UCSD-AML1 (cell line): ENCODE results near the gene MTOR.

Experiments
- DNase-seq: peaks from one replicate; lab custom pipeline; 2025; ENCODE audit not compliant: unreplicated experiment; lab: John Stamatoyannopoulos, UW

Gene MTOR

GRCh38 chr1:11153184-11153583 lies 109.2 kb downstream of the MTOR start:
- no peak for DNase-seq

DNA sequence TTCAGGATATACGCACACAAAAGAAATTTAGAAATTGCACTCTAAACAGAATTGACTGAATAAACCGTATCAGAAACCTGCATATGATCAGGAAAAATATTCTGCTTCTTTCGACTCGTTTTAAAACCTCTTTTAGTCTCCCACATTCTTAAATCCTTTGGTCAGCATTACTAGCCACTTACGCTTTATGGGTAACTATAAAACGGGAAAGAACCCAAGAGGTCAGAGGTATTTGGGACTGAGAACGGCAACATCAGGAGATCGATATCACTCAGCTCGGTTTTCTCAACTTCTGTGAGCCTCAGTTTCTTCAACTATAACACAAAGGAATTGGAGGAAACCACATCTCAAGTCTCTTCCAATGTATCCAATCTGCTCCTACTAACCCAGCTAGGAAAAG lies 109.6 kb downstream of the MTOR start:
- no peak for DNase-seq

DNA sequence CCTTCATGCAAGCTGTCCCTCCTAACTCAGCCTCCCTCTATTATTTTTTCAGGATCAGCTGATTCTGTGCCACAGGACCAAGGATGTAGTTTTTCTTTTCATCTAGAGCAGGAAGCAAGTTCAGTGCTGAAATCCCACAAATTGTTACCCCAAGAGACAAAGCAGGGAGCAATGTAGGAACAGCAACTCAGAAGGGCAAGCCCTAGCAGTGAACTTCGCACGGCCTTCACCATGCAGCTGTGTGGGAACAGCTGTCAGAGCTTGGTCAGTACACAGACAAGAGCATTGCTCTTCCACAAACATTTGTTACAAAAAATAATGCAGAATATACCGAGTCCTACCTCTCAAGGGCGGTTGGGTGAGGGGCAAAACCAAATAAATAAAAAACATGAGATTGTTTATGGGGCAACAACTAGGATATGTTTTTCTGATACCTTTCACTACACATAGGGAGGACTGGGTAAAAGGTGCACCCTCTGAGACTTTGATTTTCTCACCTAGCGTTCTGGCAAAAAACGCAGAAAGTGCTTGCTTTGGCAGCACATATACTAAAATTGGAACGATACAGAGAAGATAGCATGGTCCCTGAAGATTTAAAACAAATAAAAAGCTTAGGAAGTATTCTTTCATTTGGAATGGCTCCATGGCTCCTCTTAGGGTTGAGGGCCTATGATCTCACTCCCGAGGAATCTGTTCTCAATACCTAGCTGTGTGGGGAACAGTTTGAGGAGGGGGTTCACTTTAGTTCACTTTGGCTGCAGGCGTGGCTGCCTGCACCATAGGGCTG lies 110.3 kb downstream of the MTOR start:
- DNase-seq, result no peak

GRCh38 chr1:11151114-11151513 lies 111.2 kb downstream of the MTOR start:
- no peak for DNase-seq

DNA sequence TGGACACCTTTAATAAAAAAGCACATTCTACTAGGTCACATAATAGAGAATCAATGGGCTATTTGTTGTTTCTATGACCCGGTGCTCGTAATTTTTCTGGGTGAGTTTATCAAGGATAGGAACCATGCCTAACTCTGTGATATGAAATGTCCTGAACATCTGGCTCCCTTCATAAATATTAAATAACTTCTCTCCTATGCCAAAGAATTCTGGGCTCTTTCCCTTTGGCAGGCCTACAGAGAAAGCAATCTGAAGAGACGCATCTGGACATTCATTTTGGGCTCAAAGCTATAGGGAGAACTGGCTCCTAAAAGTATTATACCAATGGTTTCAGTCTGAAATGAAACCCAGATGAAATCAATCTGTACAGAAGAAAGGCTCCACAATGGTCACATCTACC lies 112.0 kb downstream of the MTOR start:
- DNase-seq, result no peak

DNA sequence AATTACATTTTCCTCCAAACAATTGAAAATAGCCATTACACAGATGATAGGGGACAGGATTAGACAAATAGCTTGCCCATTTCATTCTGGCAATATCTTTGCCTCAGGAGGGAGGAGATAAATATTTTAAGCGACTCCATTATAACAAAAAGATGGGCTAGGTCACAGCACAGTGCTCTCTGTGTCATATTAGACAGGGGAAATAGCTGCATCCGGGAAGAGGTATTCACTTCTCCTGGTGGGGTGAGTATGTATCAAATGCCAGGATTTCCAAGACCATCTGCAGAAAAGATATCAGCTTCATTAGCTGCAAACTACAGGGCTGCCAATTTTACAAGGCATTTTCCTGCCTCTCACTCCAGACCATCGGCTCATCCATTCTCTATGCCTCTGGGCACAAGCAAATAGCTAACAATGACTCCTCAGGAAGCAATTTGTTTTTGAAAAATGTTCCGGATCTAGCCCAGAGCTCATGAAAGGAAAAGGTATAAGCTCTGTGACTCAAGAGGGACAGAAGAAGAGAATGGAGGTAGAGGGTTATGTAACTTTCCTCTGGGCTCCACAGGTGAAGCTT lies 115.1 kb downstream of the MTOR start:
- no peak for DNase-seq

DNA sequence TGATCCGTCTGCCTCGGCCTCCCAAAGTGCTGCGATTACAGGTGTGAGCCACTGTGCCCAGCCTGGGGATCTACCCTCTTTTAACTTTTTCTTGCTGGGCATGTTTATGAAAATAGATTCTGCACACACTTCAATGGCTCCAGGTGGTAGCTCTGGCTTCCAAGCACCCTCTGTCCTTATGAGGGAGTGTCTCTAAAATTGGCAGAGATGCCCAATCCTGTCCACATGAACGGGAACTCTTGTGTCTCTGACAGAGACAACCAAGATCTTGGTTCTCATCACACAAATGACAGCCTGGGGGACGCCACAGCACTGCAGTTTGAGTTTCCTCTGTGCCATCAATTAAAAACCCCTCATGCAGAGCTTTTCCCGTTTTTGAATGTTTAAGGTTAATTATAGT lies 116.6 kb downstream of the MTOR start:
- DNase-seq, result no peak

GRCh38 chr1:11144570-11145256 lies 117.6 kb downstream of the MTOR start:
- no peak for DNase-seq

- DNase-seq, result no peak
Observed at GRCh38 chr1:11143907-11144306, 118.4 kb downstream of the MTOR start.

GRCh38 chr1:11143401-11143800 lies 119.0 kb downstream of the MTOR start:
- no peak for DNase-seq

DNA sequence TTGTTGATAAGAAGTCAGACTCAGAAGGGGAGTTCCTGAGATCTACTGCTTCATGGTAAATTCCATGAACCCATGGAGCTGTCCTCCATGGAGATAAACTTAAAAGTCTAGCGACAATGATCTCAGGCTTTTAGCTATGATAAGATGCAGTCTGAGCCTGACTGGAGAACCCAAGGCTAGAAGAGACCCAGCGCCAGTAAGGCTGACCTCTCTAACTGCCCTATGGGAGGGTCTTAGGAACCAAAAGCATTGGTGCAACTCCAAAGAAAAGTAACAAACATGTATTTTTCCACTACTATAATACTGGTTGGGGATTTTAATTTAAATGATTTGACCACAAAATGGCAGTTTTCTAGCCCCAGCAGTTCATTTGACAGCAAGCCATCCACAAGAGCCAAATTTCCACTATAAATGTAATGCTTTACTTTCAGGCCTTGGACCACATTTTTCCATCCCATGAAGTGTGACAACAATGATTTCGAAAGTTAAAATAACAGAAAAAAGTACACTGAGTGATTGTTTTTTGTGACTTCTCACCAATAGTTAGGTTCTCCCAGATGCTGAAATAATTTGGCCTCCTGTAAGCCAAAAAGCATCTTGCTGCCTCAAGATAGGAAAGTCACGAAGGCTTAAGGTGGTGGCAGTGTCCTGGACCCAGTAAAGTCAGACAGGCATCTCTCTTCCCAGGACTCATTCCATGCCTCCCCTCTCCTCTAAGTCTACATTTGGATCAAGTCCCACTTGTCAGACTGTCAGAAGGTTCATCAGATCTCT lies 119.5 kb downstream of the MTOR start:
- no peak for DNase-seq

DNA sequence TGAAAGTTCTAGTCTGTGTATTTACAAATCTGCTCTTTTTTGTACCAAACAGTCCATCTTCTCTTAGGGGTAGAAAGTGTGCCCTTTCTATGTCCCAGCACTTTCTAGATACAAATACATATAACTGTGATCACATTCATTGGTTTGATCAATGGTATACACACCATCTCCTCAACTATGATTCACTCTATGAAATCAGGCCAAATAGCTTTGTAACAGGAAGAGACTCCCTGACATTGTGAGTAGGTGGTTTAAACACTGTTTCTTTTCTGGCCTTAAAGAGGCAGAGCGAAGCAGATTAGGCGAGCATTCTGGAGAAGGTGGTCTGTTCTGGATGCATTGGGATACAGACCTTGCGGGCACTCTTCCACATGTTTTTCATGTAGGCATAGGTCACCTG lies 123.4 kb downstream of the MTOR start:
- no peak for DNase-seq

DNA sequence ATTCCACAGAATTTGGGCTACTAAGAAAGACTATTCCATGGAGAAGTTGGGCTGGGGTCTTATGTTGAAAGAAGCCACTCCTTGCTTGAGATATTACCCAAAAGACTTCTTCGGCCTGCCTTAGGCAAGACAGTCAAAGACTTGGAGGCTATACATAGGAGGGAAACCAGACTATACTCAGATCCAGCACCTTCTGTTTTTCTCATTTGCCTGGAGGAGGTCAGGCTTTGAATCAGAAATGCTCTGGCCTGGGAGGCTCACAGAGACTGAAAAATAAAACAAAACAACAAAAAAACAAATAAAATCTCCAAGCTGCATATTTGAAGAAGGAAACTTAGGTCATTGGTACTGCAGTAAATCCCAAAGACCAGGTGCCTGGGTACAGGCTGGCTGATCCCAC lies 124.3 kb downstream of the MTOR start:
- DNase-seq, result no peak

GRCh38 chr1:11134898-11135266 lies 127.5 kb downstream of the MTOR start:
- no peak for DNase-seq

DNA sequence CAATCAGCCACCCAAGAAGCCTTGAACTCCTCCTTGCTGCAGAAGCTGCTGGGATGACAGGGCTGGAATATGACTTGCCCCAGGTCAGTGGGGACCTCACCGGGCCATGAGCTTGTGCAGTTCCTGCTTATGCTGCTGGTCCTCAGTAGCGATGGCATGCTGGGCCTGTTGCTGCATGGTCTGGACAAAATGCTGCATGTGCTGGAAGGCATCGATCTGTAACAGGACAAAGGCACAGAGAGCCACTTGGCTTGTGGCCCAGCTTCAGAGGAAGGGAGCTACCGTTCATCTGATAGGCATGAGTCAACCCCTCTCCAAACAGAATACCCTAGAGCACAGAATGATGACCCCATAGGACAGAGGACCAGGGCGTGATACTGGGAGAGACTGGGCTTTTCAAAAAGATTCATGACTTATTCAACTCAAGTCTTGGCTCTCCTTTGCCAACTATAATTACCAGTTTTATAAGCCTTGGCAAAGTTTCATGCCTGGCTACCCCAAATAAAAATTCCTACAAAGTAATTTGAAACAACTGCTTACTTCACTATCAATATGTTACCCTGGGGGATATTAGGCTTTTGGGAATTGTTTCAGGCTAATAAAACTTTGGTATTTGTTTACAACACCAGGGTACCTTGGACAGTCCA lies 128.0 kb downstream of the MTOR start:
- DNase-seq, result no peak

- no peak for DNase-seq
Observed at GRCh38 chr1:11132563-11133293, 129.6 kb downstream of the MTOR start.

DNA sequence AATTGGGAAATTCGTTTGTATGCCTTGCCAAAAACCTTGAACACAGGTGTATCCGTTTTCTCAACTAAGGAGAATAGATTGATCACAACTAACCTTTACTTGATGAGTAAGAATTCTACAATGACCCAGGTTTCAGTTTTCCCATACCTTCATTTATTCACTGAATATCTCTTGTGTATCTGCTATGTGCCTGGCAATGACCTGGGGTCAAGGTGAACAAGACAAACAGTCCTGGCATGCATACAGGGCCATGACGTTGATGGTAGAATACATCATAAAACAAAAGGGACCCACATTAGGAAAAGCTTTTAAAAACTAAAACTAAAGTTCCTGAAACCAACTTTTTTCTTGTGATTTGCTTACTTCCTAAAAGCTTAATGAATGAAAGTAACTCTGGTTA lies 130.5 kb downstream of the MTOR start:
- DNase-seq, result no peak

GRCh38 chr1:11130406-11130805 lies 131.9 kb downstream of the MTOR start:
- DNase-seq, result no peak

DNA sequence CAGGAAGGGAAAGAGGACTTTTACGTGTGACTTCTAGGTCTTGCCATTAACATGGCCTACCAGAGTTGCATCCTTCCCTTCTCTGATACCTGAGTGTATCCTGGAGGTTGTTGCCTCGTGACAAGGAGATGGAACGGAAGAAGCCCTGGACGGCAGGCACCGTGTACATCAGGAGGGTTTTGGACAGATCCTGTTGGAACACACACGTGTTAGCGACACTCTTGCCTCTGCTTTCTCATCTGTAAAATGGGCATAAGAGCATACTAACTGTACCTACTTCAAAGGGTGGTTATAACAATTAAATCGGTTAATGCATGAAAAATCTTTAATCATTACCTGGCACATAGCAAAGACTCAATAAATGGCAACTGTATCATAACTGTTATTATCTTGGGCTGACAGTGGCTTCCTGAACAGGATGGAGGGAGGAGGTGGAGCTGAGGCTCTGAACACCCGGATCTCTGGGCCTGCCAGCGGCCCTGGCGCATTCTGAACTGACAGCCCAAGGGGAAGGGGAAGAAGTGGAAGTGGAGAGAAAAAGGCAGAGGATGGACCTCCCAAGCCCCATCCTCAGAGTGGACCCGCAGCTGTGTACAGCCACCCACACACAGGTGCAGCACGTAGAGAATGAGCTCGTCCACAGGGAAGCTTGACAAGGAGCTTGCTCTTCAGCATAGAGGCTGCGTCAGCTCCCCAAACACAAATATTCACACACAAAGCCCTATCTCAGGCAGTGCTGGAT lies 132.5 kb downstream of the MTOR start:
- DNase-seq, result no peak

- DNase-seq, result no peak
Observed at GRCh38 chr1:11126569-11126968, 135.8 kb downstream of the MTOR start.
